Omental fat pad (tissue), 4 donors: Measurements from ENCODE around the gene CREB5. TPM values are rescaled to one million over a fixed set of nuclear protein-coding genes. Genes with fewer than 3 reads are reported as not detected.

Experiments used
- ATAC-seq: fragments of 150-250 bp; one replicate; pipeline ENCODE4 v1.9.1; 2016; ENCODE audit warnings: mild to moderate bottlenecking, moderate library complexity; ENCODE audit not compliant: low FRiP score
- DNase-seq: peaks from one replicate; pipeline ENCODE4 v3.0.0-alpha.2; 2019; ENCODE audit warnings: low spot score
- CTCF ChIP-seq, 3 donors: fragments of 450-650 bp; IDR thresholded peaks; one replicate each; pipeline ENCODE4 v1.5.1; 2016 to 2017; ENCODE audit warnings: antibody characterized with exemption in 3 of 3, mild to moderate bottlenecking in 3 of 3, moderate library complexity in 2 of 3
- total RNA-seq, 4 donors: library from RNA; depleted of rRNA; stranded (reverse); fragments of >200 nt; gene quantifications; one replicate each; pipeline ENCODE4 v1.1.0, GENCODE V29; 2016

CREB5 gene
- total RNA-seq, 4 donors from 2014 or later = 27.9 to 87.0 (median 42.9) TPM

GRCh38 chr7:28512668-28513440, 100.5 kb downstream of the CREB5 start:
- TF ChIP-seq CTCF (IDR thresholded peaks at IDR 0.05) = no peak
- ATAC-seq (no peak), DNase-seq (no peak)

GRCh38 chr7:28516390-28517172, 104.3 kb downstream of the CREB5 start:
- no peak for TF ChIP-seq CTCF (IDR thresholded peaks at IDR 0.05)
- ATAC-seq (no peak), DNase-seq (no peak)

- ATAC-seq (no peak), DNase-seq (no peak)
- TF ChIP-seq CTCF (IDR thresholded peaks at IDR 0.05) = no peak
These were observed 104.9 kb downstream of the CREB5 start for GRCh38 chr7:28517206-28517605.

- ATAC-seq (no peak), DNase-seq (no peak)
- TF ChIP-seq CTCF (IDR thresholded peaks at IDR 0.05) = no peak
These were observed 105.3 kb downstream of the CREB5 start for GRCh38 chr7:28517606-28518005.

GRCh38 chr7:28520074-28521015, 108.0 kb downstream of the CREB5 start:
- peak; percentile 76 for ATAC-seq
- DNase-seq = no peak
- TF ChIP-seq CTCF (IDR thresholded peaks at IDR 0.05) = no peak

GRCh38 chr7:28524978-28525377, 112.7 kb downstream of the CREB5 start:
- ATAC-seq (no peak), DNase-seq (no peak)
- no peak for TF ChIP-seq CTCF (IDR thresholded peaks at IDR 0.05)
